HL-60 (cell line): Measurements from ENCODE around the gene MUL1.

Experiments used
- DNase-seq, 2 experiments: peaks; one replicate each; pipeline ENCODE4 v3.0.0-alpha.2; 2010 to 2020; ENCODE audit warnings: low read depth in 1 of 2, low spot score in 1 of 2
- H3K27ac ChIP-seq: fragments of 250-450 bp; sonication (Bioruptor Pico); replicated peaks from 2 replicates; pipeline ENCODE4 v1.5.1; 2020; ENCODE audit warnings: mild to moderate bottlenecking, moderate library complexity
- H3K27me3 ChIP-seq: fragments of 250-450 bp; sonication (Bioruptor Pico); 2 replicates; pipeline ENCODE4 v1.5.1; 2021; ENCODE audit warnings: mild to moderate bottlenecking, moderate library complexity; ENCODE audit not compliant: insufficient read depth, poor library complexity, severe bottlenecking
- H3K4me3 ChIP-seq: replicated peaks from 2 replicates; pipeline ENCODE4 v1.5.1; 2011; ENCODE audit warnings: mild to moderate bottlenecking, control low read depth, low read length; ENCODE audit not compliant: insufficient read depth
- CTCF ChIP-seq: IDR thresholded peaks from one replicate; pipeline ENCODE4 v1.5.1; 2011; ENCODE audit warnings: low read length, control low read depth, inconsistent platforms; ENCODE audit not compliant: insufficient read depth
- GABPA ChIP-seq: IDR thresholded peaks from 2 replicates; pipeline ENCODE4 v1.6.1; 2012; ENCODE audit warnings: low read depth
- POLR2AphosphoS5 ChIP-seq: IDR thresholded peaks from 2 replicates; pipeline ENCODE4 v1.6.1; 2012; ENCODE audit warnings: low read depth
- SPI1 ChIP-seq: IDR thresholded peaks from 2 replicates; pipeline ENCODE4 v1.6.1; 2012; ENCODE audit warnings: low read depth, mild to moderate bottlenecking, borderline replicate concordance
- TF ChIP-seq, protein P1 (sequence below): IDR thresholded peaks from 2 replicates; pipeline ENCODE4 v1.6.1; 2012; ENCODE audit warnings: low read depth; ENCODE audit not compliant: insufficient replicate concordance

Gene MUL1

DNA sequence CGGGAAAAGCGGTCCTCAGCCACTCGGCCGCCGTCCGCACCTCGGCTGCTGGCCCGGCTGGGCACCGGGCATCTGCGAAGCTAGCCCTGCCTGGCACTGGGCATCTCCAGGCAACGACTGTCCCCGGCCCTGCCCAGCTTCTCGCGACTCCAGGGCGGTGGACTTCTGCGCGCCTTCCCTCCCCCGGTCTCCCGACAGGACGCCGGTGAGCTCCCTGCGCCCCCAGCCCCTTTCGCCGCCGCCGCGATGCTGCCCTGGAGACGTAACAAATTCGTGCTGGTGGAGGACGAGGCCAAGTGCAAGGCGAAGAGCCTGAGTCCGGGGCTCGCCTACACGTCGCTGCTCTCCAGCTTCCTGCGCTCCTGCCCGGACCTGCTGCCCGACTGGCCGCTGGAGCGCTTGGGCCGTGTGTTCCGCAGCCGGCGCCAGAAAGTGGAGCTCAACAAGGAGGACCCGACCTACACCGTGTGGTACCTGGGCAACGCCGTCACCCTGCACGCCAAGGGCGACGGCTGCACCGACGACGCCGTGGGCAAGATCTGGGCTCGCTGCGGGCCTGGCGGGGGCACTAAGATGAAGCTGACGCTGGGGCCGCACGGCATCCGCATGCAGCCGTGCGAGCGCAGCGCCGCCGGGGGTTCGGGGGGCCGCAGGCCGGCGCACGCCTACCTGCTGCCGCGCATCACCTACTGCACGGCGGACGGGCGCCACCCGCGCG is 44.9 kb upstream of the MUL1 start:
- TF ChIP-seq SPI1 (no peak), GABPA (no peak), POLR2AphosphoS5 (no peak), CTCF (no peak)
- TF ChIP-seq, protein P1, sequence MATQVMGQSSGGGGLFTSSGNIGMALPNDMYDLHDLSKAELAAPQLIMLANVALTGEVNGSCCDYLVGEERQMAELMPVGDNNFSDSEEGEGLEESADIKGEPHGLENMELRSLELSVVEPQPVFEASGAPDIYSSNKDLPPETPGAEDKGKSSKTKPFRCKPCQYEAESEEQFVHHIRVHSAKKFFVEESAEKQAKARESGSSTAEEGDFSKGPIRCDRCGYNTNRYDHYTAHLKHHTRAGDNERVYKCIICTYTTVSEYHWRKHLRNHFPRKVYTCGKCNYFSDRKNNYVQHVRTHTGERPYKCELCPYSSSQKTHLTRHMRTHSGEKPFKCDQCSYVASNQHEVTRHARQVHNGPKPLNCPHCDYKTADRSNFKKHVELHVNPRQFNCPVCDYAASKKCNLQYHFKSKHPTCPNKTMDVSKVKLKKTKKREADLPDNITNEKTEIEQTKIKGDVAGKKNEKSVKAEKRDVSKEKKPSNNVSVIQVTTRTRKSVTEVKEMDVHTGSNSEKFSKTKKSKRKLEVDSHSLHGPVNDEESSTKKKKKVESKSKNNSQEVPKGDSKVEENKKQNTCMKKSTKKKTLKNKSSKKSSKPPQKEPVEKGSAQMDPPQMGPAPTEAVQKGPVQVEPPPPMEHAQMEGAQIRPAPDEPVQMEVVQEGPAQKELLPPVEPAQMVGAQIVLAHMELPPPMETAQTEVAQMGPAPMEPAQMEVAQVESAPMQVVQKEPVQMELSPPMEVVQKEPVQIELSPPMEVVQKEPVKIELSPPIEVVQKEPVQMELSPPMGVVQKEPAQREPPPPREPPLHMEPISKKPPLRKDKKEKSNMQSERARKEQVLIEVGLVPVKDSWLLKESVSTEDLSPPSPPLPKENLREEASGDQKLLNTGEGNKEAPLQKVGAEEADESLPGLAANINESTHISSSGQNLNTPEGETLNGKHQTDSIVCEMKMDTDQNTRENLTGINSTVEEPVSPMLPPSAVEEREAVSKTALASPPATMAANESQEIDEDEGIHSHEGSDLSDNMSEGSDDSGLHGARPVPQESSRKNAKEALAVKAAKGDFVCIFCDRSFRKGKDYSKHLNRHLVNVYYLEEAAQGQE = no peak
- Histone ChIP-seq H3K4me3 (no peak overlapping the region), H3K27me3 (peaks cover 54% of the 10 kb centered on the region), H3K27ac (no peak overlapping the region)
- DNase-seq = no peak

- DNase-seq = no peak
- Histone ChIP-seq H3K27me3 (peaks cover 53% of the 10 kb centered on the region), H3K27ac (no peak within 1 kb of the TSS), H3K4me3 (no peak within 1 kb of the TSS)
- TF ChIP-seq, protein P1 = no peak
- TF ChIP-seq GABPA (no peak), SPI1 (no peak), POLR2AphosphoS5 (no peak), CTCF (no peak)
Observed at GRCh38 chr1:20551945-20552727, 44.2 kb upstream of the MUL1 start, which contains the start of gene FAM43B. TSS of gene FAM43B (plus strand) at chr1:20552573. CDS start at chr1:20552974, 401 bp downstream.

DNA sequence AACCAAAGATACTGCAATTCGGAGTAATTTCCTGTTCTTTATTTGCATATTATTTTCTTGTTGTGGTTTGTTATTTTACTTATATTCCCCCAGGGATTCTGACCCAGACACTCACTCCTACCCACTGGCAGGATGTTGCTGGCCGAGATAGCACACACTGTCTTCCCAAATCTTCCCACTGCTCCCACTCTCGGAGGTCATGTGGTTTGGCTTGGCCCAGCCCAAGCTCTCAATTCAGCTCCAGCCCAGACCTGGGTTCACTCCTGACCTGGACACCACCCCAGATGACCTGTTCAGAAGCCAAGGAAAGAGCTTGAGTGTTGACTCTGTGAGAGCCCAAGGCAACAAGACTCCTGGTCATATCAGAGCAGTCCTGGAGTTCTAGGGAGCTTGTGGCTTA is 43.2 kb upstream of the MUL1 start:
- Histone ChIP-seq H3K4me3 (no peak overlapping the region), H3K27me3 (peaks cover 52% of the 10 kb centered on the region), H3K27ac (no peak overlapping the region)
- no peak for DNase-seq
- no peak for TF ChIP-seq SPI1
- TF ChIP-seq CTCF = no peak
- TF ChIP-seq POLR2AphosphoS5 = no peak
- no peak for TF ChIP-seq GABPA
